ENCODE measurements around the gene ERG28. TPM values are rescaled to one million over a fixed set of nuclear protein-coding genes. Genes with fewer than 3 reads are reported as not detected.

ERG28 gene
- total and polyA plus RNA-seq, 2 experiments from 2014 or later: 27.9 to 95.1 TPM

- no peak overlapping the region for H3K4me3 Mint-ChIP-seq
- Histone ChIP-seq H3K27me3 (ENCODE audit: insufficient read depth) (no peaks in the 10 kb centered on the region), H3K79me2 (replicated peaks; ENCODE audit: insufficient read depth) (no peaks in the 10 kb centered on the region), H4K20me1 (replicated peaks; ENCODE audit: insufficient read depth) (0 out of 2 replicates have a peak, but pooled peaks cover 4% of the 10 kb centered on the region), H3F3A (replicated peaks; ENCODE audit: low read depth) (no peaks in the 10 kb centered on the region), H3K4me2 (no peak overlapping the region), H3K4me1 (ENCODE audit: insufficient read depth) (no peaks in the 10 kb centered on the region), H3K27ac (ENCODE audit: low read depth) (no peak overlapping the region), H3K36me3 (ENCODE audit: insufficient read depth) (peaks cover 7% of the 10 kb centered on the region), H2AFZ (no peak overlapping the region), H3K4me3 (no peak overlapping the region), H3K9me2 (ENCODE audit: insufficient read depth) (no peaks in the 10 kb centered on the region)
- peaks cover 17% of the 10 kb centered on the region for H3K36me3 Mint-ChIP-seq (ENCODE audit: low read depth)
- ATAC-seq (no peak), DNase-seq (ENCODE audit: low spot score) (no peak)
- H3K4me1 Mint-ChIP-seq: no peaks in the 10 kb centered on the region
- TF ChIP-seq, protein P1, sequence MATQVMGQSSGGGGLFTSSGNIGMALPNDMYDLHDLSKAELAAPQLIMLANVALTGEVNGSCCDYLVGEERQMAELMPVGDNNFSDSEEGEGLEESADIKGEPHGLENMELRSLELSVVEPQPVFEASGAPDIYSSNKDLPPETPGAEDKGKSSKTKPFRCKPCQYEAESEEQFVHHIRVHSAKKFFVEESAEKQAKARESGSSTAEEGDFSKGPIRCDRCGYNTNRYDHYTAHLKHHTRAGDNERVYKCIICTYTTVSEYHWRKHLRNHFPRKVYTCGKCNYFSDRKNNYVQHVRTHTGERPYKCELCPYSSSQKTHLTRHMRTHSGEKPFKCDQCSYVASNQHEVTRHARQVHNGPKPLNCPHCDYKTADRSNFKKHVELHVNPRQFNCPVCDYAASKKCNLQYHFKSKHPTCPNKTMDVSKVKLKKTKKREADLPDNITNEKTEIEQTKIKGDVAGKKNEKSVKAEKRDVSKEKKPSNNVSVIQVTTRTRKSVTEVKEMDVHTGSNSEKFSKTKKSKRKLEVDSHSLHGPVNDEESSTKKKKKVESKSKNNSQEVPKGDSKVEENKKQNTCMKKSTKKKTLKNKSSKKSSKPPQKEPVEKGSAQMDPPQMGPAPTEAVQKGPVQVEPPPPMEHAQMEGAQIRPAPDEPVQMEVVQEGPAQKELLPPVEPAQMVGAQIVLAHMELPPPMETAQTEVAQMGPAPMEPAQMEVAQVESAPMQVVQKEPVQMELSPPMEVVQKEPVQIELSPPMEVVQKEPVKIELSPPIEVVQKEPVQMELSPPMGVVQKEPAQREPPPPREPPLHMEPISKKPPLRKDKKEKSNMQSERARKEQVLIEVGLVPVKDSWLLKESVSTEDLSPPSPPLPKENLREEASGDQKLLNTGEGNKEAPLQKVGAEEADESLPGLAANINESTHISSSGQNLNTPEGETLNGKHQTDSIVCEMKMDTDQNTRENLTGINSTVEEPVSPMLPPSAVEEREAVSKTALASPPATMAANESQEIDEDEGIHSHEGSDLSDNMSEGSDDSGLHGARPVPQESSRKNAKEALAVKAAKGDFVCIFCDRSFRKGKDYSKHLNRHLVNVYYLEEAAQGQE (IDR thresholded peaks at IDR 0.05; ENCODE audit: unreplicated experiment): no peak
- TF ChIP-seq ZNF331 (CRISPR knock-in tag; IDR thresholded peaks at IDR 0.05; ENCODE audit: low read depth): no peak
- TF ChIP-seq ZNF462 (CRISPR knock-in tag; IDR thresholded peaks at IDR 0.05): no peak
- no peak for TF ChIP-seq EZH2 (IDR thresholded peaks at IDR 0.05; ENCODE audit: low read depth, unreplicated experiment)
- TF ChIP-seq, protein P2, sequence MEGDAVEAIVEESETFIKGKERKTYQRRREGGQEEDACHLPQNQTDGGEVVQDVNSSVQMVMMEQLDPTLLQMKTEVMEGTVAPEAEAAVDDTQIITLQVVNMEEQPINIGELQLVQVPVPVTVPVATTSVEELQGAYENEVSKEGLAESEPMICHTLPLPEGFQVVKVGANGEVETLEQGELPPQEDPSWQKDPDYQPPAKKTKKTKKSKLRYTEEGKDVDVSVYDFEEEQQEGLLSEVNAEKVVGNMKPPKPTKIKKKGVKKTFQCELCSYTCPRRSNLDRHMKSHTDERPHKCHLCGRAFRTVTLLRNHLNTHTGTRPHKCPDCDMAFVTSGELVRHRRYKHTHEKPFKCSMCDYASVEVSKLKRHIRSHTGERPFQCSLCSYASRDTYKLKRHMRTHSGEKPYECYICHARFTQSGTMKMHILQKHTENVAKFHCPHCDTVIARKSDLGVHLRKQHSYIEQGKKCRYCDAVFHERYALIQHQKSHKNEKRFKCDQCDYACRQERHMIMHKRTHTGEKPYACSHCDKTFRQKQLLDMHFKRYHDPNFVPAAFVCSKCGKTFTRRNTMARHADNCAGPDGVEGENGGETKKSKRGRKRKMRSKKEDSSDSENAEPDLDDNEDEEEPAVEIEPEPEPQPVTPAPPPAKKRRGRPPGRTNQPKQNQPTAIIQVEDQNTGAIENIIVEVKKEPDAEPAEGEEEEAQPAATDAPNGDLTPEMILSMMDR (conservative IDR thresholded peaks at IDR 0.05; ENCODE audit: low read depth in 2 of 2): no peak
- TF ChIP-seq ZNF114 (CRISPR knock-in tag; IDR thresholded peaks at IDR 0.05): no peak
- no peak for TF ChIP-seq NANOG (IDR thresholded peaks at IDR 0.05; ENCODE audit: borderline replicate concordance)
- no peak for TF ChIP-seq JUNB (IDR thresholded peaks at IDR 0.05; ENCODE audit: unreplicated experiment)
- no peak for TF ChIP-seq EZH2phosphoT487 (IDR thresholded peaks at IDR 0.05; ENCODE audit: unreplicated experiment)
- TF ChIP-seq STAT1 (IDR thresholded peaks at IDR 0.05; ENCODE audit: unreplicated experiment): no peak
- no peak for TF ChIP-seq ETS1 (IDR thresholded peaks at IDR 0.05)
- no peak for TF ChIP-seq POLR2AphosphoS5 (IDR thresholded peaks at IDR 0.05; ENCODE audit: low read depth)
- no peak for TF ChIP-seq CREB1 (CRISPR knock-in tag; IDR thresholded peaks at IDR 0.05; ENCODE audit: low read depth)
- no peaks in the 10 kb centered on the region for H3K27me3 Mint-ChIP-seq (ENCODE audit: insufficient read depth, low read depth, poor library complexity)
- H3K27ac Mint-ChIP-seq: no peak overlapping the region
- no peaks in the 10 kb centered on the region for H3K9me3 Mint-ChIP-seq
Observed at GRCh38 chr14:75702122-75702521, 41.4 kb upstream of the ERG28 start.

Measured in GM23338 (cell line).